ENCODE data around the gene GFI1.

The GFI1 gene

GRCh38 chr1:92458146-92458545 is 28.6 kb downstream of the GFI1 start:
- no peaks in the 10 kb centered on the region for H3K27me3 ChIP-seq (replicated peaks; ENCODE audit: control insufficient read depth, insufficient read depth, low read length)
- H3K36me3 ChIP-seq (ENCODE audit: control insufficient read depth, insufficient read depth, low read length): no peaks in the 10 kb centered on the region
- no peak for TF ChIP-seq CTCF (IDR thresholded peaks at IDR 0.05; ENCODE audit: insufficient read depth, low read length, poor library complexity, severe bottlenecking)
- no peak overlapping the region for H3K4me3 ChIP-seq (replicated peaks; ENCODE audit: low read depth, low read length)
- DNase-seq (ENCODE audit: extremely low read depth, insufficient read length): no peak

- TF ChIP-seq CTCF (IDR thresholded peaks at IDR 0.05; ENCODE audit: insufficient read depth, low read length, poor library complexity, severe bottlenecking): no peak
- H3K36me3 ChIP-seq (ENCODE audit: control insufficient read depth, insufficient read depth, low read length): no peaks in the 10 kb centered on the region
- no peaks in the 10 kb centered on the region for H3K27me3 ChIP-seq (replicated peaks; ENCODE audit: control insufficient read depth, insufficient read depth, low read length)
- no peak for DNase-seq (ENCODE audit: extremely low read depth, insufficient read length)
- H3K4me3 ChIP-seq (replicated peaks; ENCODE audit: low read depth, low read length): no peak overlapping the region
These were observed 38.7 kb downstream of the GFI1 start for GRCh38 chr1:92447976-92448375.

GRCh38 chr1:92447033-92447681 is 39.6 kb downstream of the GFI1 start:
- no peaks in the 10 kb centered on the region for H3K36me3 ChIP-seq (ENCODE audit: control insufficient read depth, insufficient read depth, low read length)
- DNase-seq (ENCODE audit: extremely low read depth, insufficient read length): no peak
- no peak for TF ChIP-seq CTCF (IDR thresholded peaks at IDR 0.05; ENCODE audit: insufficient read depth, low read length, poor library complexity, severe bottlenecking)
- no peaks in the 10 kb centered on the region for H3K27me3 ChIP-seq (replicated peaks; ENCODE audit: control insufficient read depth, insufficient read depth, low read length)
- no peak overlapping the region for H3K4me3 ChIP-seq (replicated peaks; ENCODE audit: low read depth, low read length)

- Histone ChIP-seq H3K27me3 (replicated peaks; ENCODE audit: control insufficient read depth, insufficient read depth, low read length) (no peaks in the 10 kb centered on the region), H3K36me3 (ENCODE audit: control insufficient read depth, insufficient read depth, low read length) (no peaks in the 10 kb centered on the region), H3K4me3 (replicated peaks; ENCODE audit: low read depth, low read length) (no peak overlapping the region)
- no peak for TF ChIP-seq CTCF (IDR thresholded peaks at IDR 0.05; ENCODE audit: insufficient read depth, low read length, poor library complexity, severe bottlenecking)
- DNase-seq (ENCODE audit: extremely low read depth, insufficient read length): no peak
These were observed 40.2 kb downstream of the GFI1 start for GRCh38 chr1:92446546-92446945.

- Histone ChIP-seq H3K27me3 (replicated peaks; ENCODE audit: control insufficient read depth, insufficient read depth, low read length) (no peaks in the 10 kb centered on the region), H3K36me3 (ENCODE audit: control insufficient read depth, insufficient read depth, low read length) (no peaks in the 10 kb centered on the region), H3K4me3 (replicated peaks; ENCODE audit: low read depth, low read length) (no peak overlapping the region)
- no peak for TF ChIP-seq CTCF (IDR thresholded peaks at IDR 0.05; ENCODE audit: insufficient read depth, low read length, poor library complexity, severe bottlenecking)
- DNase-seq (ENCODE audit: extremely low read depth, insufficient read length): no peak
These were observed 40.9 kb downstream of the GFI1 start for GRCh38 chr1:92445865-92446264.

- Histone ChIP-seq H3K27me3 (replicated peaks; ENCODE audit: control insufficient read depth, insufficient read depth, low read length) (no peaks in the 10 kb centered on the region), H3K36me3 (ENCODE audit: control insufficient read depth, insufficient read depth, low read length) (no peaks in the 10 kb centered on the region), H3K4me3 (replicated peaks; ENCODE audit: low read depth, low read length) (no peak overlapping the region)
- no peak for DNase-seq (ENCODE audit: extremely low read depth, insufficient read length)
- no peak for TF ChIP-seq CTCF (IDR thresholded peaks at IDR 0.05; ENCODE audit: insufficient read depth, low read length, poor library complexity, severe bottlenecking)
These were observed 42.4 kb downstream of the GFI1 start for GRCh38 chr1:92444351-92444750.

Data from GM06990 (cell line).